ENCODE results near the gene DPH3. TPM values are rescaled to one million over a fixed set of nuclear protein-coding genes. Genes with fewer than 3 reads are reported as not detected.

The DPH3 gene
- total RNA-seq, 1 donor from 2014 or later = 61.5 TPM

- Histone ChIP-seq H3K79me2 (ENCODE audit: insufficient read depth, low read length) (no peaks in the 10 kb centered on the region), H4K20me1 (ENCODE audit: insufficient read depth, low read length) (peaks cover 4% of the 10 kb centered on the region), H3K9me3 (ENCODE audit: insufficient read depth, low read depth, low read length) (no peaks in the 10 kb centered on the region), H3K27ac (ENCODE audit: low read depth, low read length) (no peak overlapping the region), H3K27me3 (ENCODE audit: insufficient read depth, low read length) (no peaks in the 10 kb centered on the region), H3K9ac (ENCODE audit: low read length) (no peak overlapping the region), H3K4me1 (ENCODE audit: insufficient read depth, low read length) (no peaks in the 10 kb centered on the region), H2AFZ (ENCODE audit: low read depth, low read length) (no peak overlapping the region), H3K4me3 (ENCODE audit: insufficient read depth, low read depth, low read length) (no peak overlapping the region), H3K36me3 (ENCODE audit: insufficient read depth, low read length) (peaks cover 13% of the 10 kb centered on the region), H3K4me2 (ENCODE audit: low read length) (no peak overlapping the region)
- DNase-seq (ENCODE audit: low read depth) (no peak), FAIRE-seq (no peak)
- no peak overlapping the region for H3K4me3 Mint-ChIP-seq (ENCODE audit: unreplicated experiment)
- H3K9me3 Mint-ChIP-seq (ENCODE audit: unreplicated experiment) = no peaks in the 10 kb centered on the region
- peaks cover 7% of the 10 kb centered on the region for H3K36me3 Mint-ChIP-seq (ENCODE audit: low read depth, unreplicated experiment)
- H3K4me1 Mint-ChIP-seq (ENCODE audit: low read depth, unreplicated experiment) = no peaks in the 10 kb centered on the region
- no peaks in the 10 kb centered on the region for H3K27me3 Mint-ChIP-seq (ENCODE audit: low read depth, unreplicated experiment)
- no peak overlapping the region for H3K27ac Mint-ChIP-seq (ENCODE audit: unreplicated experiment)
- no peak for TF ChIP-seq CTCF (IDR thresholded peaks at IDR 0.05; ENCODE audit: insufficient read depth, low read depth, low read length)
- TF ChIP-seq EZH2 (IDR thresholded peaks at IDR 0.05; ENCODE audit: insufficient read depth, low read length) = no peak
These were observed 9.4 kb downstream of the DPH3 start for GRCh38 chr3:16255326-16255725.

DNA sequence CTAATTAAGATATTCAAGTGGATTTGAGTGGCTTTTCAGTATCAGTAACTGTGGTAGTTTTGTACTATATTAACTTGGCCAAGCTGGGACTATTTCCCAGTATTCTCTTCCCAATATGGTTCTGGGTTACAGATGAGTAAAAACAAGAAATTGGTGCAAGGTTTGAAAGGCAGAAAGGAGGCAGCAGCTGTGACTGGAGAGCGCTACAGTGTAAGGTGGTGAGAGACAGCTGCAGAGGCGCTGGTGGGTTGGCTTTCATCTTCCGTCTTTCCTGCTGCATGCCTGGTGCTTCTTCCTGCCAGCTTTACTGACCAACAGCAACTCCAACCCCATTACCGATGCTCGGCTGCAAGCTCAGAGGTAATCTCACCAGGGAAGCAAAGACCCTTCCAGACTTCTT is 9.8 kb downstream of the DPH3 start:
- no peaks in the 10 kb centered on the region for H3K79me2 ChIP-seq (ENCODE audit: insufficient read depth, low read length)
- no peak overlapping the region for H3K4me3 ChIP-seq (ENCODE audit: insufficient read depth, low read depth, low read length)
- no peak for TF ChIP-seq EZH2 (IDR thresholded peaks at IDR 0.05; ENCODE audit: insufficient read depth, low read length)
- TF ChIP-seq CTCF (IDR thresholded peaks at IDR 0.05; ENCODE audit: insufficient read depth, low read depth, low read length) = no peak
- no peaks in the 10 kb centered on the region for H3K27me3 ChIP-seq (ENCODE audit: insufficient read depth, low read length)
- H3K27ac ChIP-seq (ENCODE audit: low read depth, low read length) = no peak overlapping the region
- no peak overlapping the region for H3K27ac Mint-ChIP-seq (ENCODE audit: unreplicated experiment)
- H3K36me3 Mint-ChIP-seq (ENCODE audit: low read depth, unreplicated experiment) = peaks cover 5% of the 10 kb centered on the region
- FAIRE-seq = no peak
- no peak for DNase-seq (ENCODE audit: low read depth)
- no peaks in the 10 kb centered on the region for H3K9me3 Mint-ChIP-seq (ENCODE audit: unreplicated experiment)
- no peak overlapping the region for H3K4me3 Mint-ChIP-seq (ENCODE audit: unreplicated experiment)
- H3K36me3 ChIP-seq (ENCODE audit: insufficient read depth, low read length) = peaks cover 11% of the 10 kb centered on the region
- no peaks in the 10 kb centered on the region for H3K4me1 Mint-ChIP-seq (ENCODE audit: low read depth, unreplicated experiment)
- H3K4me2 ChIP-seq (ENCODE audit: low read length) = no peak overlapping the region
- H4K20me1 ChIP-seq (ENCODE audit: insufficient read depth, low read length) = peaks cover 4% of the 10 kb centered on the region
- no peak overlapping the region for H3K9ac ChIP-seq (ENCODE audit: low read length)
- H2AFZ ChIP-seq (ENCODE audit: low read depth, low read length) = no peak overlapping the region
- H3K4me1 ChIP-seq (ENCODE audit: insufficient read depth, low read length) = no peaks in the 10 kb centered on the region
- no peaks in the 10 kb centered on the region for H3K9me3 ChIP-seq (ENCODE audit: insufficient read depth, low read depth, low read length)
- no peaks in the 10 kb centered on the region for H3K27me3 Mint-ChIP-seq (ENCODE audit: low read depth, unreplicated experiment)

DNA sequence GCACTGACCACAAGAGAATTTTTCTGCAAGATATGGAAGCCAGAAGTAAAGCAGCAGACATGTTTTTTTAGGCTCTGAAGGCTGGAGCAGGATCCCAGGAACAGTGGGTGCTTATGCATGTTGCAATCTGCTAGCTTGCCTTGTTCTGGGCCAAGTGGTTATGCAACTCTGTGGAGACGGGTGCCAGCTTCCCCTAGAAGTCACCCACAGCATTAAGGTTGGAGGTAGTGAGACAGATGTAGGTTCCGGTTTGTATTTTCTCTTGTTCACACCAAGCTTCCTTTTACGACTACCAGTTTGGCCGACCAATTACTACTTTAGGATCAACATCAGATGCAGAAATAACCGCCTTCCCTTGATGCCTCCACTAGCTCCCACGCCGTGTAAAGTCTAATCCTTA is 11.1 kb downstream of the DPH3 start:
- DNase-seq (ENCODE audit: low read depth) (no peak), FAIRE-seq (no peak)
- TF ChIP-seq EZH2 (IDR thresholded peaks at IDR 0.05; ENCODE audit: insufficient read depth, low read length) (no peak), CTCF (IDR thresholded peaks at IDR 0.05; ENCODE audit: insufficient read depth, low read depth, low read length) (no peak)
- Histone ChIP-seq H3K27ac (ENCODE audit: low read depth, low read length) (no peak overlapping the region), H4K20me1 (ENCODE audit: insufficient read depth, low read length) (peaks cover 4% of the 10 kb centered on the region), H3K27me3 (ENCODE audit: insufficient read depth, low read length) (peaks cover 2% of the 10 kb centered on the region), H2AFZ (ENCODE audit: low read depth, low read length) (no peak overlapping the region), H3K4me3 (ENCODE audit: insufficient read depth, low read depth, low read length) (no peak overlapping the region), H3K79me2 (ENCODE audit: insufficient read depth, low read length) (no peaks in the 10 kb centered on the region), H3K9me3 (ENCODE audit: insufficient read depth, low read depth, low read length) (no peaks in the 10 kb centered on the region), H3K4me1 (ENCODE audit: insufficient read depth, low read length) (no peaks in the 10 kb centered on the region), H3K36me3 (ENCODE audit: insufficient read depth, low read length) (no peaks in the 10 kb centered on the region), H3K9ac (ENCODE audit: low read length) (no peak overlapping the region), H3K4me2 (ENCODE audit: low read length) (no peak overlapping the region)
- Mint-ChIP-seq H3K9me3 (ENCODE audit: unreplicated experiment) (no peaks in the 10 kb centered on the region), H3K27me3 (ENCODE audit: low read depth, unreplicated experiment) (no peaks in the 10 kb centered on the region), H3K4me1 (ENCODE audit: low read depth, unreplicated experiment) (no peaks in the 10 kb centered on the region), H3K4me3 (ENCODE audit: unreplicated experiment) (no peak overlapping the region), H3K27ac (ENCODE audit: unreplicated experiment) (no peak overlapping the region), H3K36me3 (ENCODE audit: low read depth, unreplicated experiment) (peaks cover 2% of the 10 kb centered on the region)
